ENCODE results near the gene ALKBH8.

GRCh38 chr11:107565219-107565937, at the start of gene ALKBH8:
- no peak for TF ChIP-seq CTCF (IDR thresholded peaks at IDR 0.05; ENCODE audit: low read depth, low read length, missing input control)
- TF ChIP-seq ZBTB33 (IDR thresholded peaks at IDR 0.05) = peak; percentile 39
- TF ChIP-seq YY1 (IDR thresholded peaks at IDR 0.05) = peak; percentile 100
- no peak for TF ChIP-seq RAD21 (IDR thresholded peaks at IDR 0.05)
- TF ChIP-seq MAX (IDR thresholded peaks at IDR 0.05) = peak; percentile 62
- TF ChIP-seq GABPA (IDR thresholded peaks at IDR 0.05 in 1 of 2, conservative IDR thresholded peaks at IDR 0.05 in 1 of 2) = peak in 1 of 2 donors; percentile 69
- TF ChIP-seq JUND (IDR thresholded peaks at IDR 0.05) = no peak
- TF ChIP-seq ATF3 (IDR thresholded peaks at IDR 0.05) = no peak
- no peak for TF ChIP-seq SP1 (IDR thresholded peaks at IDR 0.05)
- TF ChIP-seq TAF1 (conservative IDR thresholded peaks at IDR 0.05) = no peak
- no peak for TF ChIP-seq REST (IDR thresholded peaks at IDR 0.05)
- TF ChIP-seq EGR1 (IDR thresholded peaks at IDR 0.05; ENCODE audit: low read depth in 2 of 2) = no peak
